AML-193 (cell line): ENCODE results near the gene RNF20.
A peak's percentile ranks its signal among the peaks of the same experiment; 100 is the strongest.
"Not testable (repeated sequence)": the region's sequence is repeated elsewhere in the genome, so short reads cannot be mapped to it uniquely, and the experiment has no call there.

ENCODE experiments used
- DNase-seq, 2 experiments: peaks; one replicate each; lab custom pipeline; 2025; lab: John Stamatoyannopoulos, UW

RNF20 gene

GRCh38 chr9:101533334-101534204 is at the start of gene RNF20:
RNF20 (plus strand) TSS chr9:101533853; CDS start chr9:101535424, 1,571 bp downstream.
- DNase-seq, result peak; percentile 94 to 95

- no peak for DNase-seq
Measured at GRCh38 chr9:101484046-101484445, 49.6 kb upstream of the RNF20 start.

GRCh38 chr9:101485924-101486692 is 47.5 kb upstream of the RNF20 start:
- no peak for DNase-seq

DNA sequence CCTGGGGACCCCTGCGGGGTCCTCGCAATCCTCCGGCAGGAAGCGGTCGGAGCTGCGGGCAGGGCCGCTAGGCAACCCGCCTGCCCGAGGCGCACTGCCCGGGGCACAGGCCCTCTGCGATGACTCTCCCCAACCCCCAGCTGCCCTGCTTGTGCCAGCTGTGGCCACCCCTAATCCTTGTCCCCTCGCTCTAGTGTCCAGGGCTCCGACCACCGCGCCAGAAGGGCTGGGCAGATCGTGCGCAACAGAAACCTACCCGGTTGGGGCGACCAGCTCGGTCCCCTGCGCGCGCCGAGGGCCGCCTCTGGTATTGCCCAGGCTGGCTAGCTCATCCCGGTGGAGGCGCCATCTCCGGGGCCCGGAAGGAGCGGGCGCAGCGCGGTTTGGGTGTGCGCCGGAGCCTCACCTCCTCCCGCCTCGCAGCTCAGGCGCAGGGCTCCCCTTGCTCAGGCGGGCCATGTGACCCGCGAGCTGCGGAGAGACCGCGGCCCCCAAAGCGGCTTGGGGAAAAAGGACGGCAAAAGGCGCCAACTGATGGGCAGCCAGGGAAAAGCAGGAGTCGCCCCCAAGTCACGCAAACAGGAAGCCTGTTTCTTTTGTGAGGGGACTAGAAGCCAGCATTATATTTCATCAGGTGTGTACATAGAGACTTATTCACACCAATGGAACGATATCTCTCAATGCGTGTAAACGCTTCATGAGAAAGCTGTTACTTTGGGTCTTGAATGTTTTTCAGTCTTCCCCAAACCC is 46.8 kb upstream of the RNF20 start:
- DNase-seq, result no peak

- DNase-seq, result no peak
Measured at GRCh38 chr9:101487443-101487840, 46.2 kb upstream of the RNF20 start.

GRCh38 chr9:101495810-101496209 is 37.8 kb upstream of the RNF20 start:
- no peak for DNase-seq

GRCh38 chr9:101498323-101498722 is 35.3 kb upstream of the RNF20 start:
- DNase-seq, result no peak

- DNase-seq, result no peak
Measured at GRCh38 chr9:101504188-101504587, 29.5 kb upstream of the RNF20 start.

- no peak for DNase-seq
Measured at GRCh38 chr9:101508211-101508610, 25.4 kb upstream of the RNF20 start.

DNA sequence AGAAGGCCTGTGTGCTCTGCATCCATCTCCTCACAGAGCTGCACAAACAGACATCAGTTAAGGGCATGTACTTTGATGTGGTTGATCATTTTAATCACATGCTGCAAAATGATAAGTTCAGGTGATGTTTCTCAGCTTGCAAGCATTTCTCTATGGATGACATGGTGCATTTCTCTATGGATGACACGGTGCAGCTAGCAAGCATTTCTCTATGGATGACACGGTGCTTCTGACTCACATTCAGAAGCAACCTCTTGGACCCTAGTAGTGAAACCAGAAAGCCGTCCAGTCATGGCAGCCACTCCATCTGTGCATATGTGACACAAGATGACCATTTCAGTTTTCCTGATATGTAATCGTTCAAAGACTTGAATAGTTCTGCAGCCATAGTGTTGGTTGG is 24.1 kb upstream of the RNF20 start:
- DNase-seq, result no peak

- no peak for DNase-seq
Measured at GRCh38 chr9:101510459-101510858, 23.2 kb upstream of the RNF20 start.

DNA sequence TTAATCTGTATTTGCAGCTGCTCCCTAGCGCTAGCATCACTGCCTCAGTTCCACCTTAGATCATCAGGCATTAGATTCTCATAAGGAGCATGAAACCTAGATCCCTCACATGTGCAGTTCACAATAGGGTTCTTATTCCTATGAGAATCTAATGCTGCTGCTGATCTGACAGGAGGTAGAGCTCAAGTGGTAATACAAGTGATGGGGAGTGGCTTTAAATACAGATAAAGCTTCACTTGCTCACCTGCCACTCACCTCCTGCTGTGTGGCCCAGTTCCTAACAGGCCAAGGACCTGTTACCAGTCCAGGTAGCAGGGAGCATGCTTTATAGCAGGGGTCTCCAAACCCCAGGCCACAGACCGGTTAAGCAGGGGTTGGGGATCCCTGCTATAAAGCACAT is 22.6 kb upstream of the RNF20 start:
- DNase-seq, result no peak

DNA sequence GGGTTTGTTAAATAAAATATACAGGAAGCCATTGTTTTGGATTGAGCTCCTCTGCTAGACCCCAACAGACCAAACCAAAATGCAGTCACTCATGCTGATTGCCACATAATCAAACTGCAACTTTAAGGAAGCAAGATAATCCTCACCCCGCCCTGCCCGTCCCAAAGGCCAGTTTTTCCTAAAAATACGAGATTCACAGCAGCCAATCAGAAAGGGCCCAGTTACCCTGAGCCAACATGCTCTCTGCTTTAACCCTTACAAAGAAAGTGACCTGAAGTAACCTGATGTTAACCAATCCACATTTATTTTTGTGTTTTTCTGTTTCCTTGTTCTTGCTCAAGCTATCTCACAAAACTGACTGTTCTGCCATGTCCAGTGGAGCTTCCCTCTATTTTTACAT is 21.5 kb upstream of the RNF20 start:
- DNase-seq, result no peak

GRCh38 chr9:101513351-101513750 is 20.3 kb upstream of the RNF20 start:
- no peak for DNase-seq

- no peak for DNase-seq
Measured at GRCh38 chr9:101514071-101514470, 19.6 kb upstream of the RNF20 start.

DNA sequence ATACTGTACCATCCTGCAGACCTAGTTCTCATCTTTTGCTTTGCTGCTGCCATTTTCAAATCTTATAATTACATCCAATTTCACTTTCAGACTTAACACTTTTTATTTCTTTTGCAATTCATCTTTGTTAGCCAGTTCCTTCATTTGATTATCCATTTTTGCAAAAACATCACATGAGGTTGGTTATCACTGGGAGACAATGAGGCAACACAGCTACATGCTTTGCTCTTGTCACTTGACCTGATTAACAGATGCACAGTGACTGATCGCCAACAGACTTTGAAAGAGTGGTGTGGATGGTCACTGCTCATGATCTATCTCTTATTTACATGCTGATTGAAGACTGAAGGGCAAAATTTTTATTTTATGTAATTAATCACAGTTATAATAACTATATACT is 17.0 kb upstream of the RNF20 start:
- no peak for DNase-seq

- not testable (repeated sequence) for DNase-seq
Measured at GRCh38 chr9:101518489-101518888, 15.2 kb upstream of the RNF20 start.

- DNase-seq, result no peak
Measured at GRCh38 chr9:101524371-101524770, 9.3 kb upstream of the RNF20 start.

GRCh38 chr9:101527066-101527465 is 6.6 kb upstream of the RNF20 start:
- DNase-seq, result no peak

DNA sequence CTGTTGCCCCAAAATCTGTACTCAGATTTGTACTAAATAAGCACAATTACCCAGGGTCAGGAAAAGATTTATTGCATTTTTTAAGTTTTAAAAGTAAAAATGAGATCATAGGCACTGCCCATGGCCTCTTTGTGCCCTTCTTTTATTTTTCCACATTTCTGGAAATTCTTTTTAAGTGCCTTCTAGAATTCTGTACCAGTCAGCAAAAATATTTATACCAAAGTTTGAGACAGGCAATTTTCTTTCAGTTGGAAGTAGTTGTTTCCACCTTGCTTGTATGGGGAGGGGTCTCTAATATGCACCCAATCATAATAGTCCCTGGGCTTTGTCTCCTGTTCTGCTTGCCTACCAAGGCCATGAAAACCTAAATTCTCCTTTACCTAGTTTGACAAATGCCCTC is 5.6 kb upstream of the RNF20 start:
- DNase-seq, result no peak

- DNase-seq, result peak; percentile 60 to 78
Measured at GRCh38 chr9:101530076-101530711, 3.5 kb upstream of the RNF20 start.

DNA sequence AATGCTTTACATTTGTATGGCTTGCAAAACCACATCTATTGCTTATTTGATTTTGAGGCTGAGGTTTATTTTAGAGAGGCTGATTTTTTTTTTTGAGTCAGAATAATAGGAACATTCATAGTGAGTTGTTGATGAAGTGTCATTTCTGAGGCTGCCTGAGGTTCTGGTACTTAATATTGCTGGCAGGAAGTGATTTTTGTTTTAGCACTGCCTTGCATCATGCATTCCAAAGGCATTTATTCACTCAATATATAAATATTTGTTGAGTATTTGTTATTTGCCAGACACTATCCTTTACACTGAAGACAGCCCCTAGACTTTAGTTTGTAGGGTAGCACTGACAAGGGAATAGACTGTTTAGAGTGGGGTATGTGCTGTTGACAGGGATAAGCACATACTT is 2.7 kb downstream of the RNF20 start:
- DNase-seq, result no peak
